ENCODE measurements around the gene CCDC196.

DNA sequence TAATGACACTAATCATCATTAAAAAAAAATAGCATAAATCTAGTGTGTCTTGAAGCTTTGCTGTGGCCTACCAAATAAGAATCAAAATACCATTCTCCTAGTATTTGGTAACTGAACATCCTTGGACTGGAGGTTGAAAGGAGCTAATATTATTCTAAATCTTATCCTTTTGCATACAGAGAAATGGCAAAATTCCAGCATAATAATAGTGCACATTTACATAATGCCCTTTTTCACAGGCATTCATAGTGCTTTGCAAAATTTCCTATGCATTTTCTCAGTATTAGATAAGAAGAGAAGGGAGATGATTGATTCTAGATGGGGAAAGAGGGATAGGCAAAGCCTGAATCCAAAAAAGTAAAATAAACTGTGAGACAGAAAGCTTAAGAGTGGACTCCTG, 13.9 kb upstream of the CCDC196 start:
- TF ChIP-seq, protein P1, sequence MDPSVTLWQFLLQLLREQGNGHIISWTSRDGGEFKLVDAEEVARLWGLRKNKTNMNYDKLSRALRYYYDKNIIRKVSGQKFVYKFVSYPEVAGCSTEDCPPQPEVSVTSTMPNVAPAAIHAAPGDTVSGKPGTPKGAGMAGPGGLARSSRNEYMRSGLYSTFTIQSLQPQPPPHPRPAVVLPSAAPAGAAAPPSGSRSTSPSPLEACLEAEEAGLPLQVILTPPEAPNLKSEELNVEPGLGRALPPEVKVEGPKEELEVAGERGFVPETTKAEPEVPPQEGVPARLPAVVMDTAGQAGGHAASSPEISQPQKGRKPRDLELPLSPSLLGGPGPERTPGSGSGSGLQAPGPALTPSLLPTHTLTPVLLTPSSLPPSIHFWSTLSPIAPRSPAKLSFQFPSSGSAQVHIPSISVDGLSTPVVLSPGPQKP (IDR thresholded peaks at IDR 0.05; ENCODE audit: borderline replicate concordance, low read depth, low read length): no peak
- TF ChIP-seq, protein P2, sequence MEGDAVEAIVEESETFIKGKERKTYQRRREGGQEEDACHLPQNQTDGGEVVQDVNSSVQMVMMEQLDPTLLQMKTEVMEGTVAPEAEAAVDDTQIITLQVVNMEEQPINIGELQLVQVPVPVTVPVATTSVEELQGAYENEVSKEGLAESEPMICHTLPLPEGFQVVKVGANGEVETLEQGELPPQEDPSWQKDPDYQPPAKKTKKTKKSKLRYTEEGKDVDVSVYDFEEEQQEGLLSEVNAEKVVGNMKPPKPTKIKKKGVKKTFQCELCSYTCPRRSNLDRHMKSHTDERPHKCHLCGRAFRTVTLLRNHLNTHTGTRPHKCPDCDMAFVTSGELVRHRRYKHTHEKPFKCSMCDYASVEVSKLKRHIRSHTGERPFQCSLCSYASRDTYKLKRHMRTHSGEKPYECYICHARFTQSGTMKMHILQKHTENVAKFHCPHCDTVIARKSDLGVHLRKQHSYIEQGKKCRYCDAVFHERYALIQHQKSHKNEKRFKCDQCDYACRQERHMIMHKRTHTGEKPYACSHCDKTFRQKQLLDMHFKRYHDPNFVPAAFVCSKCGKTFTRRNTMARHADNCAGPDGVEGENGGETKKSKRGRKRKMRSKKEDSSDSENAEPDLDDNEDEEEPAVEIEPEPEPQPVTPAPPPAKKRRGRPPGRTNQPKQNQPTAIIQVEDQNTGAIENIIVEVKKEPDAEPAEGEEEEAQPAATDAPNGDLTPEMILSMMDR (conservative IDR thresholded peaks at IDR 0.05; ENCODE audit: low read depth, low read length): no peak
- TF ChIP-seq RCOR1 (IDR thresholded peaks at IDR 0.05; ENCODE audit: insufficient replicate concordance, low read length) (no peak), CEBPB (IDR thresholded peaks at IDR 0.05; ENCODE audit: low read depth, low read length) (no peak), SMC3 (IDR thresholded peaks at IDR 0.05; ENCODE audit: low read depth, low read length) (no peak), POLR2A (IDR thresholded peaks at IDR 0.05; ENCODE audit: low read depth, low read length) (no peak), BHLHE40 (IDR thresholded peaks at IDR 0.05; ENCODE audit: low read depth, low read length) (no peak), RAD21 (IDR thresholded peaks at IDR 0.05; ENCODE audit: low read length) (no peak), MXI1 (IDR thresholded peaks at IDR 0.05; ENCODE audit: borderline replicate concordance, low read depth, low read length) (no peak), FOS (IDR thresholded peaks at IDR 0.05; ENCODE audit: low read depth, low read length) (no peak), RFX5 (IDR thresholded peaks at IDR 0.05; ENCODE audit: low read depth, low read length) (no peak), MAZ (IDR thresholded peaks at IDR 0.05; ENCODE audit: borderline replicate concordance, low read depth, low read length) (no peak)
- TF ChIP-seq, protein P3, sequence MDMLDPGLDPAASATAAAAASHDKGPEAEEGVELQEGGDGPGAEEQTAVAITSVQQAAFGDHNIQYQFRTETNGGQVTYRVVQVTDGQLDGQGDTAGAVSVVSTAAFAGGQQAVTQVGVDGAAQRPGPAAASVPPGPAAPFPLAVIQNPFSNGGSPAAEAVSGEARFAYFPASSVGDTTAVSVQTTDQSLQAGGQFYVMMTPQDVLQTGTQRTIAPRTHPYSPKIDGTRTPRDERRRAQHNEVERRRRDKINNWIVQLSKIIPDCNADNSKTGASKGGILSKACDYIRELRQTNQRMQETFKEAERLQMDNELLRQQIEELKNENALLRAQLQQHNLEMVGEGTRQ (IDR thresholded peaks at IDR 0.05; ENCODE audit: low read depth, low read length): no peak
